Measurements from ENCODE around the gene SYT1.
"Not testable (repeated sequence)": the region's sequence is repeated elsewhere in the genome, so short reads cannot be mapped to it uniquely, and the experiment has no call there.

DNA sequence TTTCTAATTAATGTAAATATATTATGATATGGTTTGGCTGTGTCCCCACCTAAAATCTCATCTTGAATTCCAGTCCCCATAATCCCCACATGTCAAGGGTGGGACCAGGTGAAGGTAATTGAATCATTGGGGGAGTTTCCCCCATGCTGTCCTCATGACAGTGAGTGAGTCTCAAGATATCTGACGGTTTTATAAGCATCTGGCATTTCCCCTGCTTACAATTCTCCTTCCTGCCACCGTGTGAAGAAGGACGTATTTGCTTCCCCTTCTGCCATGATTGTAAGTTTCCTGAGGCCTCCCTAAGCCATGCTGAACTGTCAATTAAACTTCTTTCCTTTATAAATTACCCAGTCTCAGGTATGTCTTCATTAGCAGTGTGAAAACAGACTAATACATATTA, 562.2 kb downstream of the SYT1 start:
- TF ChIP-seq, protein P1, sequence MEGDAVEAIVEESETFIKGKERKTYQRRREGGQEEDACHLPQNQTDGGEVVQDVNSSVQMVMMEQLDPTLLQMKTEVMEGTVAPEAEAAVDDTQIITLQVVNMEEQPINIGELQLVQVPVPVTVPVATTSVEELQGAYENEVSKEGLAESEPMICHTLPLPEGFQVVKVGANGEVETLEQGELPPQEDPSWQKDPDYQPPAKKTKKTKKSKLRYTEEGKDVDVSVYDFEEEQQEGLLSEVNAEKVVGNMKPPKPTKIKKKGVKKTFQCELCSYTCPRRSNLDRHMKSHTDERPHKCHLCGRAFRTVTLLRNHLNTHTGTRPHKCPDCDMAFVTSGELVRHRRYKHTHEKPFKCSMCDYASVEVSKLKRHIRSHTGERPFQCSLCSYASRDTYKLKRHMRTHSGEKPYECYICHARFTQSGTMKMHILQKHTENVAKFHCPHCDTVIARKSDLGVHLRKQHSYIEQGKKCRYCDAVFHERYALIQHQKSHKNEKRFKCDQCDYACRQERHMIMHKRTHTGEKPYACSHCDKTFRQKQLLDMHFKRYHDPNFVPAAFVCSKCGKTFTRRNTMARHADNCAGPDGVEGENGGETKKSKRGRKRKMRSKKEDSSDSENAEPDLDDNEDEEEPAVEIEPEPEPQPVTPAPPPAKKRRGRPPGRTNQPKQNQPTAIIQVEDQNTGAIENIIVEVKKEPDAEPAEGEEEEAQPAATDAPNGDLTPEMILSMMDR (conservative IDR thresholded peaks at IDR 0.05 in 1 of 2, IDR thresholded peaks at IDR 0.05 in 1 of 2; ENCODE audit: extremely low read depth in 1 of 2, insufficient read depth in 1 of 2, low read depth in 1 of 2, low read length in 2 of 2) = not testable (repeated sequence)
- TF ChIP-seq EZH2 (IDR thresholded peaks at IDR 0.05; ENCODE audit: borderline replicate concordance, low read length) = not testable (repeated sequence)

Data from mammary epithelial cell (primary cell).